BJ (cell line): ENCODE data around the gene DNAJB2. TPM values are rescaled to one million over a fixed set of nuclear protein-coding genes. Genes with fewer than 3 reads are reported as not detected.

Experiments
- CTCF ChIA-PET: fragments of 350-600 bp; formaldehyde crosslinking; extraction: SDS; loops from one replicate; lab custom pipeline; 2021; ENCODE audit warnings: antibody characterized with exemption, inconsistent platforms; lab: Yijun Ruan, JAX
- POLR2A ChIA-PET: fragments of 300-600 bp; sonication (Branson Sonifier 250); formaldehyde crosslinking; extraction: SDS; loops from one replicate; lab custom pipeline; 2021; ENCODE audit warnings: antibody characterized with exemption; lab: Charles Lee
- DNase-seq: peaks from one replicate; pipeline ENCODE4 v3.0.0-alpha.2; 2011; ENCODE audit warnings: low read depth
- H3K27me3 ChIP-seq: 2 replicates; pipeline ENCODE4 v1.6.0; 2011; ENCODE audit warnings: low read length; ENCODE audit not compliant: control insufficient read depth, insufficient read depth
- H3K36me3 ChIP-seq: 2 replicates; pipeline ENCODE4 v1.5.1; 2011; ENCODE audit warnings: low read length; ENCODE audit not compliant: control insufficient read depth, insufficient read depth
- H3K4me3 ChIP-seq: 2 replicates; pipeline ENCODE4 v1.5.1; 2011; ENCODE audit warnings: low read depth, mild to moderate bottlenecking, control low read depth, low read length
- polyA plus RNA-seq: library from polyadenylated mRNA; depleted of rRNA; stranded (reverse); fragments of >200 nt; gene quantifications from 2 replicates; pipeline ENCODE4 v1.2.3, GENCODE V29; 2011
- TF ChIP-seq, protein P1 (sequence below): IDR thresholded peaks from 2 replicates; pipeline ENCODE4 v1.5.1; 2011; ENCODE audit warnings: low read depth, mild to moderate bottlenecking, control low read depth, inconsistent platforms, low read length, moderate library complexity; ENCODE audit not compliant: insufficient read depth

DNAJB2 gene
- polyA plus RNA-seq, 1 experiment, result 57.3 TPM

GRCh38 chr2:219244789-219245147, 34.4 kb upstream of the DNAJB2 start:
- no peak for DNase-seq
- peaks cover 10% of the 10 kb centered on the region for H3K36me3 ChIP-seq
- TF ChIP-seq, protein P1, sequence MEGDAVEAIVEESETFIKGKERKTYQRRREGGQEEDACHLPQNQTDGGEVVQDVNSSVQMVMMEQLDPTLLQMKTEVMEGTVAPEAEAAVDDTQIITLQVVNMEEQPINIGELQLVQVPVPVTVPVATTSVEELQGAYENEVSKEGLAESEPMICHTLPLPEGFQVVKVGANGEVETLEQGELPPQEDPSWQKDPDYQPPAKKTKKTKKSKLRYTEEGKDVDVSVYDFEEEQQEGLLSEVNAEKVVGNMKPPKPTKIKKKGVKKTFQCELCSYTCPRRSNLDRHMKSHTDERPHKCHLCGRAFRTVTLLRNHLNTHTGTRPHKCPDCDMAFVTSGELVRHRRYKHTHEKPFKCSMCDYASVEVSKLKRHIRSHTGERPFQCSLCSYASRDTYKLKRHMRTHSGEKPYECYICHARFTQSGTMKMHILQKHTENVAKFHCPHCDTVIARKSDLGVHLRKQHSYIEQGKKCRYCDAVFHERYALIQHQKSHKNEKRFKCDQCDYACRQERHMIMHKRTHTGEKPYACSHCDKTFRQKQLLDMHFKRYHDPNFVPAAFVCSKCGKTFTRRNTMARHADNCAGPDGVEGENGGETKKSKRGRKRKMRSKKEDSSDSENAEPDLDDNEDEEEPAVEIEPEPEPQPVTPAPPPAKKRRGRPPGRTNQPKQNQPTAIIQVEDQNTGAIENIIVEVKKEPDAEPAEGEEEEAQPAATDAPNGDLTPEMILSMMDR, result no peak
- POLR2A ChIA-PET, result interaction anchor here (0.6 to 1.1 kb wide), 3 partner anchors 14 to 1392 kb away, joined by 3 to 5 read pairs (median 3); partner anchors contain the start of genes ANKZF1 and ATG9A
- peak overlapping the region; percentile 90 for H3K4me3 ChIP-seq
- no peaks in the 10 kb centered on the region for H3K27me3 ChIP-seq
- CTCF ChIA-PET, result interaction anchor here (0.7 to 3.7 kb wide), 10 partner anchors 9 to 53 kb away, joined by 3 to 22 read pairs (median 4); partner anchors contain the start of genes ANKZF1, ATG9A, DNAJB2 and TUBA4A

DNA sequence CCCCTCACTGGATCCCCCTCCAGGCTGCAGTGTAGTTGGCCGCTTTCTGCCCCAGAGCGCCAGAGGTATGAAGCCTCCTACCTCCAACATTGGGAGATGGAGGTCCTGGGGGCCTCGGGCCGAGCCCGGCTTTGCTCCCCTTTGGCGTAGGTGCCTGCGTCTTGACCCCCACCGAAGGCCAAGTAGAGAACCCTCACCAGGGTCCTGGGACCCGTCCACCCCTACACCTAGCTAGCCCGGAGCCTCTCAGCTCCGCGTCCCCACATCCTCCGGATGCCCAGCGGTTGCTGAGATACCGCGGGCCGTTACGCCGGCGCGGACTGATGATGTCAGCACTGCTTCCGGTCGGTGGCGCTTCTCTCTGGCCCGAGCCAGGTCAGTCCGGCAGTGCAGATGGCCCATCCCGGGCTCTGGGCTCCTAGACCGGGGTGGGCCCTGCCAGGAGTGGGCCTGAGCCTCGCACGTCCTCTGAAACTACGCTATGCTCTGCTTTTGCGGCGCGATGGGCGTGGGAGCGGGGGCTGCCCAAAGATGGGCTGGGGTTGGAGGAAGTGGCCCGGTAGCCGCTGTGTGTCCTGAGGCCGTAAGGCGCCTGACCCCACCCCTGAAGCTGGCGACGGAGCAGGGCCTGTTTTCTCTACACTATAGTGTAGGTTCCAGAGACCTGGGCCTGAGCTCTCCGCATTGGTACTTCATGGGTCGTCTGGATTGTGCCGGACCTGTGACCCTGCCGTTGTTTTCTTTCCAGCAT, 33.8 kb upstream of the DNAJB2 start, which contains the start of the genes GLB1L and STK16:
Gene GLB1L, minus strand, starts transcription at position 297 of the 751 bp plus-strand sequence. CDS start 1,871 bp downstream, outside the sequence.
Gene STK16, plus strand, starts transcription at position 332 of the 751 bp plus-strand sequence. CDS start 521 bp downstream, outside the sequence.
- ChIA-PET CTCF (interaction anchor here (0.7 to 3.7 kb wide), 12 partner anchors 8 to 74 kb away, joined by 3 to 22 read pairs (median 4); partner anchors contain the start of genes ANKZF1, ATG9A, DNAJB2 and TUBA4A), POLR2A (interaction anchor here (0.6 to 1.1 kb wide), 4 partner anchors 15 to 1392 kb away, joined by 3 to 5 read pairs (median 3); partner anchors contain the start of genes ANKZF1 and ATG9A)
- Histone ChIP-seq H3K27me3 (no peaks in the 10 kb centered on the region), H3K36me3 (peaks cover 10% of the 10 kb centered on the region), H3K4me3 (peak within 1 kb of the TSS; percentile 90)
- DNase-seq, result no peak
- TF ChIP-seq, protein P1, result no peak

- no peak for DNase-seq
- Histone ChIP-seq H3K4me3 (peak overlapping the region; percentile 90), H3K27me3 (no peaks in the 10 kb centered on the region), H3K36me3 (peaks cover 10% of the 10 kb centered on the region)
- ChIA-PET POLR2A (interaction anchor here (0.6 to 1.1 kb wide), 2 partner anchors 16 to 65 kb away, joined by 3 to 5 read pairs; partner anchors contain the start of genes ANKZF1 and ATG9A), CTCF (interaction anchor here (0.7 to 3.7 kb wide), 8 partner anchors 16 to 285 kb away, joined by 3 to 22 read pairs (median 5); partner anchors contain the start of genes ANKZF1, ATG9A and DNAJB2)
- TF ChIP-seq, protein P1, result no peak
Measured at GRCh38 chr2:219245899-219246230, 33.3 kb upstream of the DNAJB2 start.

GRCh38 chr2:219246559-219246958, 32.6 kb upstream of the DNAJB2 start:
- TF ChIP-seq, protein P1, result no peak
- Histone ChIP-seq H3K4me3 (no peak overlapping the region), H3K36me3 (peaks cover 10% of the 10 kb centered on the region), H3K27me3 (no peaks in the 10 kb centered on the region)
- ChIA-PET POLR2A (no interaction called here), CTCF (interaction anchor here (0.7 to 3.7 kb wide), 4 partner anchors 48 to 284 kb away, joined by 3 to 22 read pairs (median 4); no protein-coding TSS in a partner anchor)
- no peak for DNase-seq
